GM18505 (cell line): ENCODE results near the gene ACTA2.

Source experiments
- ATAC-seq: cut with Tn5 transposase; IDR thresholded peaks from one replicate; pipeline ENCODE4 v1.9.1; 2021; ENCODE audit not compliant: unreplicated experiment
- POLR2A ChIP-seq: IDR thresholded peaks from 4 replicates; pipeline ENCODE4 v1.6.1; 2011; ENCODE audit warnings: borderline replicate concordance; ENCODE audit not compliant: insufficient read depth, insufficient read length; ENCODE audit errors: extremely low read depth

ACTA2 gene

DNA sequence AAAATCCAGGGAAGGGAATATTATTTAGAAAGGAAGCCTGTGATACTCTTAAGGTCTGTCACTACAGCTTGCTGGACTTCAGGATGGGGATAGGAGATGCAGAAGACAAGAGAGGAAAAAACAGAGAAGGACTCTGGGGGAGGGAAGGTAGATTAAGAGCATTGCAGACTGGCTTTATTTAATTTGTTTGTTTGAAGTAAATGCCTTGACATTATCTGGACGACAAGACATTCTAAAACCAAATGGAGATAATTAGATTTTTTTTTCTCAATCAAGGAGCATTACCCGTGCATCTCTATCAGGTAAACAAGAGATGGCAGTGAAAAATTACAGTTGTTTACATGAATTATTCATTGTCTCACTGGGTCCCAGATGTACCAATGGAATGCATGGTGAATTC, 24.3 kb downstream of the ACTA2 start:
- no peak for TF ChIP-seq POLR2A
- no peak for ATAC-seq

GRCh38 chr10:88927416-88927690, 25.2 kb downstream of the ACTA2 start:
- no peak for TF ChIP-seq POLR2A
- ATAC-seq = no peak

- TF ChIP-seq POLR2A = no peak
- ATAC-seq = no peak
Measured at GRCh38 chr10:88926566-88927415, 25.8 kb downstream of the ACTA2 start.

- no peak for TF ChIP-seq POLR2A
- ATAC-seq = no peak
Measured at GRCh38 chr10:88923520-88923919, 29.1 kb downstream of the ACTA2 start.

- no peak for TF ChIP-seq POLR2A
Measured at GRCh38 chr10:88922041-88922440, 30.5 kb downstream of the ACTA2 start.

GRCh38 chr10:88920986-88921593, 31.5 kb downstream of the ACTA2 start:
- TF ChIP-seq POLR2A = no peak
- no peak for ATAC-seq

More at GRCh38 chr10:88922041-88922440, 30.5 kb downstream of the ACTA2 start:
- ATAC-seq = no peak

GRCh38 chr10:88920198-88920597, 32.4 kb downstream of the ACTA2 start:
- no peak for TF ChIP-seq POLR2A
- no peak for ATAC-seq

- no peak for TF ChIP-seq POLR2A
- ATAC-seq = no peak
Measured at GRCh38 chr10:88919041-88919440, 33.5 kb downstream of the ACTA2 start.

DNA sequence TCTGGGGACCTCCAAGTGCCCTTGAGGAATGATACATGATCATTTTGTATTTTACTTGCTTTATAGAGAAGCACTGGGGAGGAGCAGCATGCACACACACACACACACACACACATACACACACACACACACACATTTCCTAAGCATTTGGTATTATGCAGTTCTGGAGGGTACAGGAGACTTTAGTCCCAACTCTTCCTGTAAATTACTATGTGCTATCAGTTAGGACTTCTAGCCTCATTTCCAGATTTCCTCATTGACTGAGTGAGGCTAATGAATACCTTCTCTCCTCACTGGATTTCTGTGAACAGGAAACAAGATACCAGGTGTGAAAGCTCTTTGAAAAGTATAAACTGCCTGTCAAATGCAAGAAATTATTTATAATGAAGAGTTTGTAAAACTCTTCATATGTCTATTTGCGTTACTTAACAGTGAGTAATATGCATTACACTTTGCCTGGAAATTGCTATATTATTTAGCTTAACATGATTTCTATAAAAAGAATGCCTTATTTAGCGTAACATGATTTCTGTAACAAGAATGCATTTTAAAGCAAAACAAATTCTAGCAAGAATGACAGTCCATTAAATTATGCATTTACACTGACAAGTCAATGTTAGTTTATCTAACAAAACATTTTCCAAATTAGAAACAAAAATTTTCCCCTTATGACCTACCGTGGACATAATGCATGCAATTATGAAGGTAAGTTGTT, 34.2 kb downstream of the ACTA2 start:
- no peak for TF ChIP-seq POLR2A
- ATAC-seq = no peak

DNA sequence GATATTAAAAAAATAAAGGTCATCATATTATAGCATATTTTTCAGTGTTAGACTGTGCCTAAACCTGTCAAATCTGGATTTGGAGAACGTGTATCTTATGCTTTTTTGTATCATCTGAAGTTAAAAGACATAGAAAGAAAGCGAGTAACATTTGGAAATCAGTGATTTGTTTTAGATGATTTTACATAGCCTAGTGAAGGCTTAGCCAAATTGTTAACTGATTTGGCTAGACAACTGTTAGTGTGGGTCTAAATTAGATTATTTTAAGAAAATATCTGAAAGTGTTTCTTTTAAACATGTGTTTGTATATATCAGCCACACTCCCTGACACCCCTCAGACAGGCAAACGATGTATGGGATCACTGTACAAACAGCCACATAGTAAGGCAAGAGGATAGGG, 35.6 kb downstream of the ACTA2 start:
- TF ChIP-seq POLR2A = no peak
- ATAC-seq = no peak

- no peak for TF ChIP-seq POLR2A
- no peak for ATAC-seq
Measured at GRCh38 chr10:88916231-88916630, 36.3 kb downstream of the ACTA2 start.

- no peak for ATAC-seq
- no peak for TF ChIP-seq POLR2A
Measured at GRCh38 chr10:88915781-88916180, 36.8 kb downstream of the ACTA2 start.

DNA sequence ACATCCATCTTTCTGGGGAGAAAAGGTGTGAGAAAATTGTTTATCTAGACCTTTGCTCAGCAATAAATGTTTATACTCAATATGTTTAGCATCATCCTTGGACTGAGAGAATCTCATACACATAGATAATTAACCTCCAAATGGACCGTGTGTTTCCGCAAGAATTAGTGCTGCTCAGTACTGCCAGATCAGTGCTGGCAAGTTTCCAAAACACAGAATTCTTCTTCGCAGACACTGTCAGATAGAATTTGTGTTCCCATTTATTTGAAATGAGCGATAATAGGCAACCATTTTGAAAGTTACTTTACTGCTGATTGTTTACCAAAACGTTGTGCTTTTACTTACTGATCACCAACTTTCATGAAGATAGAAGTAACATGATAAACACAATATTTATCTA, 38.8 kb downstream of the ACTA2 start:
- no peak for TF ChIP-seq POLR2A
- no peak for ATAC-seq

DNA sequence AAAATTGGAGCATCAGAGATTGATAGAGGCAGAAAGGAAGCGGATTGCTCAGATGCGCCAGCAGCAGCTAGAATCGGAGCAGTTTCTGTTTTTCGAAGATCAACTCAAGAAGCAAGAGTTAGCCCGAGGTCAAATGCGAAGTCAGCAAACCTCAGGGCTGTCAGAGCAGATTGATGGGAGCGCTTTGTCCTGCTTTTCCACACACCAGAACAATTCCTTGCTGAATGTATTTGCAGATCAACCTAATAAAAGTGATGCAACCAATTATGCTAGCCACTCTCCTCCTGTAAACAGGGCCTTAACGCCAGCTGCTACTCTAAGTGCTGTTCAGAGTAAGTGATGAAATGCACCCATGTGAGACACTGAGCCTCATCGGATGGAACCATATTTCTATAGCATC, 39.4 kb downstream of the ACTA2 start:
- no peak for TF ChIP-seq POLR2A
- ATAC-seq = no peak
